ENCODE results near the gene ZIC2.

ZIC2 gene

GRCh38 chr13:99986741-99987140 lies 5.2 kb downstream of the ZIC2 start:
- DNase-seq (ENCODE audit: low spot score) = no peak

- DNase-seq (ENCODE audit: low spot score) = no peak
These were observed 5.8 kb downstream of the ZIC2 start for GRCh38 chr13:99987154-99988019.

GRCh38 chr13:99988529-99989275 lies 7.1 kb downstream of the ZIC2 start:
- DNase-seq (ENCODE audit: low spot score) = no peak

GRCh38 chr13:99989276-99990125 lies 7.9 kb downstream of the ZIC2 start:
- no peak for DNase-seq (ENCODE audit: low spot score)

- DNase-seq (ENCODE audit: low spot score) = no peak
These were observed 8.8 kb downstream of the ZIC2 start for GRCh38 chr13:99990126-99990977.

- no peak for DNase-seq (ENCODE audit: low spot score)
These were observed 9.6 kb downstream of the ZIC2 start for GRCh38 chr13:99991013-99991827.

GRCh38 chr13:99991828-99992775 lies 10.5 kb downstream of the ZIC2 start:
- no peak for DNase-seq (ENCODE audit: low spot score)

GRCh38 chr13:99992949-99993351 lies 11.4 kb downstream of the ZIC2 start:
- DNase-seq (ENCODE audit: low spot score) = no peak

- no peak for DNase-seq (ENCODE audit: low spot score)
These were observed 12.4 kb downstream of the ZIC2 start for GRCh38 chr13:99993660-99994637.

- no peak for DNase-seq (ENCODE audit: low spot score)
These were observed 13.0 kb downstream of the ZIC2 start for GRCh38 chr13:99994638-99995020.

GRCh38 chr13:99995104-99995588 lies 13.6 kb downstream of the ZIC2 start:
- no peak for DNase-seq (ENCODE audit: low spot score)

GRCh38 chr13:99995589-99996380 lies 14.2 kb downstream of the ZIC2 start:
- DNase-seq (ENCODE audit: low spot score) = no peak

- no peak for DNase-seq (ENCODE audit: low spot score)
These were observed 14.9 kb downstream of the ZIC2 start for GRCh38 chr13:99996381-99996973.

GRCh38 chr13:99997702-99998214 lies 16.2 kb downstream of the ZIC2 start:
- DNase-seq (ENCODE audit: low spot score) = no peak

- no peak for DNase-seq (ENCODE audit: low spot score)
These were observed 16.7 kb downstream of the ZIC2 start for GRCh38 chr13:99998261-99998660.

- no peak for DNase-seq (ENCODE audit: low spot score)
These were observed 33.0 kb downstream of the ZIC2 start for GRCh38 chr13:100014621-100015020.
